ENCODE measurements around the gene TMX1.

TMX1 gene

DNA sequence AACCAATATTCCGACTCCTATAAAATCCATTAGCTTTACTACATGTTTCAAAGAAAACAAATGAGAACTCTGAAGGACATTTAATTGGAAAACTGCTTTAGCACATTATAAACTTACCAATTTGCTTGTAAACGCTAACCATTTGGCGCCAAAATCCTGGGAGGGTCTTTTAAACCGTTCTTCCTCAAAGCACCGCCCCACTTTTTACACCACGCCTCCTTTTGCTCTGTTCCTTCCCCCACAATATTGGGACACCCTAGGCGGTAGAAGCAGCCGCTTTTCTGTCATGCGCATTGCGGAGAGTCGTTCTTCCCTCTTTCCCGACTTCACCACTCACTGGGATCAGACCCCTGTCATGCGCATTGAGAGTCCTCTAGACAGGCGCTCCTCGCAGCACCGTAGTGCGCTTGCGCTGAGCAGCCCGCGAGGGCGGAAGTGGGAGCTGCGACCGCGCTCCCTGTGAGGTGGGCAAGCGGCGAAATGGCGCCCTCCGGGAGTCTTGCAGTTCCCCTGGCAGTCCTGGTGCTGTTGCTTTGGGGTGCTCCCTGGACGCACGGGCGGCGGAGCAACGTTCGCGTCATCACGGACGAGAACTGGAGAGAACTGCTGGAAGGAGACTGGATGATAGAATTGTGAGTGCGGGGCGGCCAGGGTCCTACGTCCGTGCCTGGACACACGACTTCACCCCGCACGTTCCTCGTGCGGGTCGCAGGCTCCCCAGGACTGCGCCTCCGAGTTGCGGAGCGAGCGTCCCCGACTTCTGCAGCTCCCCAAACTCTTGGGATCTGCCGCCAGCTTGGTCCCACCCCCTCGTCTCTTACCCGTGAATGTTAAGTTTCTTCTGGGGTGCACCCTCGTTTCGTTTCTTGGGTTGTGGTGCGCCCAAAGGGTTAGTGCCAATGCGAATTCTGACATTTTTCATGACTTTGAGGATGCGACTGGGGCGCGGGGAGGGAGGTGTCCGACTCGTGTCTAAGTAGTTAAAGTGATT lies at the start of gene TMX1 (continued):
- TF ChIP-seq, protein P1, sequence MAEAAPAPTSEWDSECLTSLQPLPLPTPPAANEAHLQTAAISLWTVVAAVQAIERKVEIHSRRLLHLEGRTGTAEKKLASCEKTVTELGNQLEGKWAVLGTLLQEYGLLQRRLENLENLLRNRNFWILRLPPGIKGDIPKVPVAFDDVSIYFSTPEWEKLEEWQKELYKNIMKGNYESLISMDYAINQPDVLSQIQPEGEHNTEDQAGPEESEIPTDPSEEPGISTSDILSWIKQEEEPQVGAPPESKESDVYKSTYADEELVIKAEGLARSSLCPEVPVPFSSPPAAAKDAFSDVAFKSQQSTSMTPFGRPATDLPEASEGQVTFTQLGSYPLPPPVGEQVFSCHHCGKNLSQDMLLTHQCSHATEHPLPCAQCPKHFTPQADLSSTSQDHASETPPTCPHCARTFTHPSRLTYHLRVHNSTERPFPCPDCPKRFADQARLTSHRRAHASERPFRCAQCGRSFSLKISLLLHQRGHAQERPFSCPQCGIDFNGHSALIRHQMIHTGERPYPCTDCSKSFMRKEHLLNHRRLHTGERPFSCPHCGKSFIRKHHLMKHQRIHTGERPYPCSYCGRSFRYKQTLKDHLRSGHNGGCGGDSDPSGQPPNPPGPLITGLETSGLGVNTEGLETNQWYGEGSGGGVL (tag by site-specific recombination; IDR thresholded peaks at IDR 0.05) = no peak
- TF ChIP-seq ZNF610 (tag by site-specific recombination; IDR thresholded peaks at IDR 0.05; ENCODE audit: borderline replicate concordance) (no peak), SP7 (tag by site-specific recombination; IDR thresholded peaks at IDR 0.05) (peak; percentile 39; the same call in 1 of the 2 replicates), ZNF16 (tag by site-specific recombination; IDR thresholded peaks at IDR 0.05; ENCODE audit: low read depth) (no peak), ZNF791 (tag by site-specific recombination; IDR thresholded peaks at IDR 0.05) (no peak), ZNF211 (tag by site-specific recombination; IDR thresholded peaks at IDR 0.05; ENCODE audit: low read depth) (no peak), ZNF24 (tag by site-specific recombination; IDR thresholded peaks at IDR 0.05) (no peak), ZNF366 (tag by site-specific recombination; conservative IDR thresholded peaks at IDR 0.05) (peak; percentile 99), TRIM28 (IDR thresholded peaks at IDR 0.05; ENCODE audit: borderline replicate concordance, low read length) (peak; percentile 29; the same call in 1 of the 2 replicates), ZBTB1 (tag by site-specific recombination; IDR thresholded peaks at IDR 0.05) (no peak), ZNF843 (tag by site-specific recombination; IDR thresholded peaks at IDR 0.05) (no peak), GLI4 (tag by site-specific recombination; IDR thresholded peaks at IDR 0.05) (no peak), KLF1 (tag by site-specific recombination; IDR thresholded peaks at IDR 0.05) (no peak), ZNF624 (tag by site-specific recombination; IDR thresholded peaks at IDR 0.05) (no peak), ZNF394 (tag by site-specific recombination; IDR thresholded peaks at IDR 0.05; ENCODE audit: borderline replicate concordance) (peak; percentile 34; the same call in 1 of the 2 replicates)
- TF ChIP-seq, protein P2, sequence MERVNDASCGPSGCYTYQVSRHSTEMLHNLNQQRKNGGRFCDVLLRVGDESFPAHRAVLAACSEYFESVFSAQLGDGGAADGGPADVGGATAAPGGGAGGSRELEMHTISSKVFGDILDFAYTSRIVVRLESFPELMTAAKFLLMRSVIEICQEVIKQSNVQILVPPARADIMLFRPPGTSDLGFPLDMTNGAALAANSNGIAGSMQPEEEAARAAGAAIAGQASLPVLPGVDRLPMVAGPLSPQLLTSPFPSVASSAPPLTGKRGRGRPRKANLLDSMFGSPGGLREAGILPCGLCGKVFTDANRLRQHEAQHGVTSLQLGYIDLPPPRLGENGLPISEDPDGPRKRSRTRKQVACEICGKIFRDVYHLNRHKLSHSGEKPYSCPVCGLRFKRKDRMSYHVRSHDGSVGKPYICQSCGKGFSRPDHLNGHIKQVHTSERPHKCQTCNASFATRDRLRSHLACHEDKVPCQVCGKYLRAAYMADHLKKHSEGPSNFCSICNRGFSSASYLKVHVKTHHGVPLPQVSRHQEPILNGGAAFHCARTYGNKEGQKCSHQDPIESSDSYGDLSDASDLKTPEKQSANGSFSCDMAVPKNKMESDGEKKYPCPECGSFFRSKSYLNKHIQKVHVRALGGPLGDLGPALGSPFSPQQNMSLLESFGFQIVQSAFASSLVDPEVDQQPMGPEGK (tag by site-specific recombination; IDR thresholded peaks at IDR 0.05) = peak; percentile 36; the same call in 1 of the 2 replicates
- TF ChIP-seq, protein P3, sequence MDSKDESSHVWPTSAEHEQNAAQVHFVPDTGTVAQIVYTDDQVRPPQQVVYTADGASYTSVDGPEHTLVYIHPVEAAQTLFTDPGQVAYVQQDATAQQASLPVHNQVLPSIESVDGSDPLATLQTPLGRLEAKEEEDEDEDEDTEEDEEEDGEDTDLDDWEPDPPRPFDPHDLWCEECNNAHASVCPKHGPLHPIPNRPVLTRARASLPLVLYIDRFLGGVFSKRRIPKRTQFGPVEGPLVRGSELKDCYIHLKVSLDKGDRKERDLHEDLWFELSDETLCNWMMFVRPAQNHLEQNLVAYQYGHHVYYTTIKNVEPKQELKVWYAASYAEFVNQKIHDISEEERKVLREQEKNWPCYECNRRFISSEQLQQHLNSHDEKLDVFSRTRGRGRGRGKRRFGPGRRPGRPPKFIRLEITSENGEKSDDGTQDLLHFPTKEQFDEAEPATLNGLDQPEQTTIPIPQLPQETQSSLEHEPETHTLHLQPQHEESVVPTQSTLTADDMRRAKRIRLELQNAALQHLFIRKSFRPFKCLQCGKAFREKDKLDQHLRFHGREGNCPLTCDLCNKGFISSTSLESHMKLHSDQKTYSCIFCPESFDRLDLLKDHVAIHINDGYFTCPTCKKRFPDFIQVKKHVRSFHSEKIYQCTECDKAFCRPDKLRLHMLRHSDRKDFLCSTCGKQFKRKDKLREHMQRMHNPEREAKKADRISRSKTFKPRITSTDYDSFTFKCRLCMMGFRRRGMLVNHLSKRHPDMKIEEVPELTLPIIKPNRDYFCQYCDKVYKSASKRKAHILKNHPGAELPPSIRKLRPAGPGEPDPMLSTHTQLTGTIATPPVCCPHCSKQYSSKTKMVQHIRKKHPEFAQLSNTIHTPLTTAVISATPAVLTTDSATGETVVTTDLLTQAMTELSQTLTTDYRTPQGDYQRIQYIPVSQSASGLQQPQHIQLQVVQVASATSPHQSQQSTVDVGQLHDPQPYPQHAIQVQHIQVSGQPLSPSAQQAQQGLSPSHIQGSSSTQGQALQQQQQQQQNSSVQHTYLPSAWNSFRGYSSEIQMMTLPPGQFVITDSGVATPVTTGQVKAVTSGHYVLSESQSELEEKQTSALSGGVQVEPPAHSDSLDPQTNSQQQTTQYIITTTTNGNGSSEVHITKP (tag by site-specific recombination; IDR thresholded peaks at IDR 0.05) = peak; percentile 71
- TF ChIP-seq, protein P4, sequence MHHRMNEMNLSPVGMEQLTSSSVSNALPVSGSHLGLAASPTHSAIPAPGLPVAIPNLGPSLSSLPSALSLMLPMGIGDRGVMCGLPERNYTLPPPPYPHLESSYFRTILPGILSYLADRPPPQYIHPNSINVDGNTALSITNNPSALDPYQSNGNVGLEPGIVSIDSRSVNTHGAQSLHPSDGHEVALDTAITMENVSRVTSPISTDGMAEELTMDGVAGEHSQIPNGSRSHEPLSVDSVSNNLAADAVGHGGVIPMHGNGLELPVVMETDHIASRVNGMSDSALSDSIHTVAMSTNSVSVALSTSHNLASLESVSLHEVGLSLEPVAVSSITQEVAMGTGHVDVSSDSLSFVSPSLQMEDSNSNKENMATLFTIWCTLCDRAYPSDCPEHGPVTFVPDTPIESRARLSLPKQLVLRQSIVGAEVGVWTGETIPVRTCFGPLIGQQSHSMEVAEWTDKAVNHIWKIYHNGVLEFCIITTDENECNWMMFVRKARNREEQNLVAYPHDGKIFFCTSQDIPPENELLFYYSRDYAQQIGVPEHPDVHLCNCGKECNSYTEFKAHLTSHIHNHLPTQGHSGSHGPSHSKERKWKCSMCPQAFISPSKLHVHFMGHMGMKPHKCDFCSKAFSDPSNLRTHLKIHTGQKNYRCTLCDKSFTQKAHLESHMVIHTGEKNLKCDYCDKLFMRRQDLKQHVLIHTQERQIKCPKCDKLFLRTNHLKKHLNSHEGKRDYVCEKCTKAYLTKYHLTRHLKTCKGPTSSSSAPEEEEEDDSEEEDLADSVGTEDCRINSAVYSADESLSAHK (tag by site-specific recombination; IDR thresholded peaks at IDR 0.05) = no peak
- TF ChIP-seq, protein P5, sequence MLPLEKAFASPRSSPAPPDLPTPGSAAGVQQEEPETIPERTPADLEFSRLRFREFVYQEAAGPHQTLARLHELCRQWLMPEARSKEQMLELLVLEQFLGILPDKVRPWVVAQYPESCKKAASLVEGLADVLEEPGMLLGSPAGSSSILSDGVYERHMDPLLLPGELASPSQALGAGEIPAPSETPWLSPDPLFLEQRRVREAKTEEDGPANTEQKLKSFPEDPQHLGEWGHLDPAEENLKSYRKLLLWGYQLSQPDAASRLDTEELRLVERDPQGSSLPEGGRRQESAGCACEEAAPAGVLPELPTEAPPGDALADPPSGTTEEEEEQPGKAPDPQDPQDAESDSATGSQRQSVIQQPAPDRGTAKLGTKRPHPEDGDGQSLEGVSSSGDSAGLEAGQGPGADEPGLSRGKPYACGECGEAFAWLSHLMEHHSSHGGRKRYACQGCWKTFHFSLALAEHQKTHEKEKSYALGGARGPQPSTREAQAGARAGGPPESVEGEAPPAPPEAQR (tag by site-specific recombination; IDR thresholded peaks at IDR 0.05) = no peak
- TF ChIP-seq, protein P6, sequence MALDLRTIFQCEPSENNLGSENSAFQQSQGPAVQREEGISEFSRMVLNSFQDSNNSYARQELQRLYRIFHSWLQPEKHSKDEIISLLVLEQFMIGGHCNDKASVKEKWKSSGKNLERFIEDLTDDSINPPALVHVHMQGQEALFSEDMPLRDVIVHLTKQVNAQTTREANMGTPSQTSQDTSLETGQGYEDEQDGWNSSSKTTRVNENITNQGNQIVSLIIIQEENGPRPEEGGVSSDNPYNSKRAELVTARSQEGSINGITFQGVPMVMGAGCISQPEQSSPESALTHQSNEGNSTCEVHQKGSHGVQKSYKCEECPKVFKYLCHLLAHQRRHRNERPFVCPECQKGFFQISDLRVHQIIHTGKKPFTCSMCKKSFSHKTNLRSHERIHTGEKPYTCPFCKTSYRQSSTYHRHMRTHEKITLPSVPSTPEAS (tag by site-specific recombination; IDR thresholded peaks at IDR 0.05) = no peak
- TF ChIP-seq, protein P7, sequence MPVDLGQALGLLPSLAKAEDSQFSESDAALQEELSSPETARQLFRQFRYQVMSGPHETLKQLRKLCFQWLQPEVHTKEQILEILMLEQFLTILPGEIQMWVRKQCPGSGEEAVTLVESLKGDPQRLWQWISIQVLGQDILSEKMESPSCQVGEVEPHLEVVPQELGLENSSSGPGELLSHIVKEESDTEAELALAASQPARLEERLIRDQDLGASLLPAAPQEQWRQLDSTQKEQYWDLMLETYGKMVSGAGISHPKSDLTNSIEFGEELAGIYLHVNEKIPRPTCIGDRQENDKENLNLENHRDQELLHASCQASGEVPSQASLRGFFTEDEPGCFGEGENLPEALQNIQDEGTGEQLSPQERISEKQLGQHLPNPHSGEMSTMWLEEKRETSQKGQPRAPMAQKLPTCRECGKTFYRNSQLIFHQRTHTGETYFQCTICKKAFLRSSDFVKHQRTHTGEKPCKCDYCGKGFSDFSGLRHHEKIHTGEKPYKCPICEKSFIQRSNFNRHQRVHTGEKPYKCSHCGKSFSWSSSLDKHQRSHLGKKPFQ (tag by site-specific recombination; IDR thresholded peaks at IDR 0.05) = no peak
- TF ChIP-seq, protein P8, sequence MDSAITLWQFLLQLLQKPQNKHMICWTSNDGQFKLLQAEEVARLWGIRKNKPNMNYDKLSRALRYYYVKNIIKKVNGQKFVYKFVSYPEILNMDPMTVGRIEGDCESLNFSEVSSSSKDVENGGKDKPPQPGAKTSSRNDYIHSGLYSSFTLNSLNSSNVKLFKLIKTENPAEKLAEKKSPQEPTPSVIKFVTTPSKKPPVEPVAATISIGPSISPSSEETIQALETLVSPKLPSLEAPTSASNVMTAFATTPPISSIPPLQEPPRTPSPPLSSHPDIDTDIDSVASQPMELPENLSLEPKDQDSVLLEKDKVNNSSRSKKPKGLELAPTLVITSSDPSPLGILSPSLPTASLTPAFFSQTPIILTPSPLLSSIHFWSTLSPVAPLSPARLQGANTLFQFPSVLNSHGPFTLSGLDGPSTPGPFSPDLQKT (IDR thresholded peaks at IDR 0.05; ENCODE audit: borderline replicate concordance, low read depth, low read length) = no peak

All from HEK293 (cell line).